HEK293 (cell line): ENCODE data around the gene WDR73.
A peak's percentile ranks its signal among the peaks of the same experiment; 100 is the strongest.

Experiments
- CTCF ChIA-PET: fragments of 350-600 bp; formaldehyde crosslinking; extraction: SDS; loops from one replicate; lab custom pipeline; 2021; ENCODE audit warnings: antibody characterized with exemption; lab: Yijun Ruan, JAX
- POLR2A ChIA-PET: fragments of 300-600 bp; formaldehyde crosslinking; extraction: SDS; loops from one replicate; lab custom pipeline; 2020; ENCODE audit warnings: antibody characterized with exemption, inconsistent platforms; lab: Yijun Ruan, JAX
- H3K27ac ChIP-seq: fragments of 200-500 bp; sonication (Bioruptor generic); 2 replicates; pipeline ENCODE4 v1.5.1; 2014; ENCODE audit warnings: low read depth, low read length, control low read depth, inconsistent platforms; ENCODE audit errors: extremely low read depth
- H3K36me3 ChIP-seq, 2 experiments: fragments of 200-500 bp in 1 of 2; sonication (Bioruptor generic) in 1 of 2; 1 replicate in 1 of 2; 2 replicates in 1 of 2; pipeline ENCODE4 v1.5.1; 2014 to 2017; ENCODE audit warnings: inconsistent platforms in 2 of 2, low read length in 2 of 2; ENCODE audit not compliant: control insufficient read depth in 2 of 2, insufficient read depth in 1 of 2
- H3K4me1 ChIP-seq: fragments of 200-500 bp; sonication (Bioruptor generic); 2 replicates; pipeline ENCODE4 v1.5.1; 2014; ENCODE audit warnings: mild to moderate bottlenecking, low read length, inconsistent platforms; ENCODE audit not compliant: control insufficient read depth, insufficient read depth
- H3K4me3 ChIP-seq: 2 replicates; pipeline ENCODE4 v1.5.1; 2011; ENCODE audit warnings: low read depth, mild to moderate bottlenecking, control low read depth, low read length, moderate library complexity
- H3K9me3 ChIP-seq: fragments of 200-500 bp; sonication (Bioruptor generic); 2 replicates; pipeline ENCODE4 v1.5.1; 2014; ENCODE audit warnings: low read depth, low read length, inconsistent platforms; ENCODE audit not compliant: control insufficient read depth, insufficient read depth
- AEBP2 ChIP-seq: fragments of 450-650 bp; formaldehyde crosslinking; IDR thresholded peaks from 2 replicates; pipeline ENCODE4 v1.5.1; 2016; ENCODE audit warnings: missing biosample characterization, missing genetic modification characterization, borderline replicate concordance
- BCL11B ChIP-seq: fragments of 450-650 bp; formaldehyde crosslinking; IDR thresholded peaks from 2 replicates; pipeline ENCODE4 v1.5.1; 2016; ENCODE audit warnings: low read depth, missing biosample characterization, missing genetic modification characterization
- CTCF ChIP-seq: fragments of 450-650 bp; formaldehyde crosslinking; IDR thresholded peaks from 2 replicates; pipeline ENCODE4 v1.5.1; 2016; ENCODE audit warnings: missing biosample characterization, missing genetic modification characterization
- GLI2 ChIP-seq: fragments of 450-650 bp; formaldehyde crosslinking; IDR thresholded peaks from 2 replicates; pipeline ENCODE4; 2017; ENCODE audit warnings: missing biosample characterization, missing genetic modification characterization, low read depth, borderline replicate concordance
- OSR2 ChIP-seq: fragments of 450-650 bp; formaldehyde crosslinking; IDR thresholded peaks from 2 replicates; pipeline ENCODE4 v1.5.1; 2016; ENCODE audit warnings: missing biosample characterization, missing genetic modification characterization
- PRDM10 ChIP-seq: fragments of 450-650 bp; formaldehyde crosslinking; IDR thresholded peaks from 2 replicates; pipeline ENCODE4 v1.5.1; 2016; ENCODE audit warnings: missing biosample characterization, missing genetic modification characterization
- SALL2 ChIP-seq: fragments of 450-650 bp; formaldehyde crosslinking; IDR thresholded peaks from 2 replicates; pipeline ENCODE4 v1.5.0; 2017; ENCODE audit warnings: missing biosample characterization, mild to moderate bottlenecking, missing genetic modification characterization, borderline replicate concordance
- SP2 ChIP-seq: fragments of 450-650 bp; formaldehyde crosslinking; IDR thresholded peaks from 2 replicates; pipeline ENCODE4 v1.5.1; 2016; ENCODE audit warnings: missing biosample characterization, missing genetic modification characterization
- YY2 ChIP-seq: fragments of 450-650 bp; formaldehyde crosslinking; IDR thresholded peaks from 2 replicates; pipeline ENCODE4 v1.5.1; 2016; ENCODE audit warnings: missing biosample characterization, missing genetic modification characterization
- ZFHX2 ChIP-seq: fragments of 450-650 bp; formaldehyde crosslinking; conservative IDR thresholded peaks from 2 replicates; pipeline ENCODE4 v1.5.1; 2016; ENCODE audit warnings: missing biosample characterization, missing genetic modification characterization
- ZNF23 ChIP-seq: fragments of 450-650 bp; formaldehyde crosslinking; IDR thresholded peaks from 2 replicates; pipeline ENCODE4 v1.5.1; 2016; ENCODE audit warnings: missing biosample characterization, missing genetic modification characterization, borderline replicate concordance
- ZNF391 ChIP-seq: fragments of 450-650 bp; formaldehyde crosslinking; IDR thresholded peaks from 2 replicates; pipeline ENCODE4 v1.5.1; 2016; ENCODE audit warnings: low read depth, missing biosample characterization, missing genetic modification characterization, borderline replicate concordance
- ZNF518A ChIP-seq: fragments of 450-650 bp; formaldehyde crosslinking; conservative IDR thresholded peaks from 2 replicates; pipeline ENCODE4 v1.5.1; 2016; ENCODE audit warnings: low read depth, missing biosample characterization, missing genetic modification characterization
- ZNF530 ChIP-seq: fragments of 450-650 bp; formaldehyde crosslinking; IDR thresholded peaks from 2 replicates; pipeline ENCODE4 v1.5.1; 2016; ENCODE audit warnings: low read depth, missing biosample characterization, missing genetic modification characterization
- ZNF549 ChIP-seq: fragments of 450-650 bp; IDR thresholded peaks from 2 replicates; pipeline ENCODE4 v1.5.1; 2018; ENCODE audit warnings: missing biosample characterization, missing genetic modification characterization, mild to moderate bottlenecking, inconsistent platforms, moderate library complexity
- ZNF555 ChIP-seq: fragments of 450-650 bp; formaldehyde crosslinking; conservative IDR thresholded peaks from 2 replicates; pipeline ENCODE4 v1.5.1; 2017; ENCODE audit warnings: missing biosample characterization, mild to moderate bottlenecking, missing genetic modification characterization, inconsistent platforms
- ZNF600 ChIP-seq: fragments of 450-650 bp; formaldehyde crosslinking; IDR thresholded peaks from 2 replicates; pipeline ENCODE4 v1.5.1; 2016; ENCODE audit warnings: missing biosample characterization, missing genetic modification characterization
- ZNF623 ChIP-seq: fragments of 450-650 bp; formaldehyde crosslinking; IDR thresholded peaks from 2 replicates; pipeline ENCODE4 v1.5.1; 2016; ENCODE audit warnings: missing biosample characterization, missing genetic modification characterization
- ZNF658 ChIP-seq: fragments of 450-650 bp; formaldehyde crosslinking; IDR thresholded peaks from 2 replicates; pipeline ENCODE4; 2016; ENCODE audit warnings: missing biosample characterization, missing genetic modification characterization
- ZNF677 ChIP-seq: fragments of 450-650 bp; IDR thresholded peaks from 2 replicates; pipeline ENCODE4 v1.5.0; 2018; ENCODE audit warnings: missing biosample characterization, mild to moderate bottlenecking, missing genetic modification characterization, moderate library complexity
- ZNF701 ChIP-seq: fragments of 450-650 bp; formaldehyde crosslinking; IDR thresholded peaks from 2 replicates; pipeline ENCODE4 v1.5.1; 2016; ENCODE audit warnings: missing biosample characterization, missing genetic modification characterization
- ZNF76 ChIP-seq: fragments of 450-650 bp; formaldehyde crosslinking; IDR thresholded peaks from 2 replicates; pipeline ENCODE4; 2016; ENCODE audit warnings: low read depth, missing biosample characterization, missing genetic modification characterization, borderline replicate concordance
- ZNF843 ChIP-seq: fragments of 450-650 bp; formaldehyde crosslinking; IDR thresholded peaks from 2 replicates; pipeline ENCODE4 v1.5.1; 2016; ENCODE audit warnings: missing biosample characterization, missing genetic modification characterization
- ZSCAN30 ChIP-seq: fragments of 450-650 bp; IDR thresholded peaks from 2 replicates; pipeline ENCODE4 v1.5.1; 2018; ENCODE audit warnings: missing biosample characterization, mild to moderate bottlenecking, missing genetic modification characterization, moderate library complexity

WDR73 gene

GRCh38 chr15:84658080-84658787 lies 4.2 kb upstream of the WDR73 start, which contains the start of gene NMB (continued):
- TF ChIP-seq OSR2 (tag by site-specific recombination) (no peak; the same call in 1 of the 2 replicates), ZSCAN30 (no peak), ZNF623 (no peak), ZNF23 (no peak), ZNF76 (tag by site-specific recombination) (no peak), SP2 (tag by site-specific recombination) (peak; percentile 59), ZNF555 (tag by site-specific recombination) (no peak), ZNF677 (tag by site-specific recombination) (no peak), CTCF (tag by site-specific recombination) (peak; percentile 92), AEBP2 (tag by site-specific recombination) (no peak)

- Histone ChIP-seq H3K9me3 (no peaks in the 10 kb centered on the region), H3K4me3 (peak overlapping the region; percentile 35), H3K36me3 (peaks cover 2 to 8% of the 10 kb centered on the region in 2 experiments; a peak in 2 of 3 replicates), H3K27ac (peak overlapping the region; percentile 46; the same call in 1 of the 2 replicates), H3K4me1 (peaks cover 14% of the 10 kb centered on the region)
- CTCF ChIA-PET: interaction anchor here (1.2 to 4.9 kb wide), 4 partner anchors 57 to 113 kb away, joined by 4 to 19 read pairs (median 4); no protein-coding TSS in a partner anchor
- POLR2A ChIA-PET: no interaction called here
- no peak for TF ChIP-seq ZFHX2
- TF ChIP-seq ZNF518A (tag by site-specific recombination): no peak
- TF ChIP-seq ZNF530 (tag by site-specific recombination): no peak
- no peak for TF ChIP-seq ZNF391 (tag by site-specific recombination)
- no peak for TF ChIP-seq ZNF677 (tag by site-specific recombination)
- no peak for TF ChIP-seq PRDM10 (tag by site-specific recombination)
- no peak for TF ChIP-seq GLI2 (tag by site-specific recombination)
- no peak for TF ChIP-seq ZNF701 (tag by site-specific recombination)
- no peak for TF ChIP-seq ZNF843 (tag by site-specific recombination)
- no peak for TF ChIP-seq YY2 (tag by site-specific recombination)
- TF ChIP-seq ZNF658: no peak
- no peak for TF ChIP-seq BCL11B (tag by site-specific recombination)
- TF ChIP-seq ZNF549 (tag by site-specific recombination): no peak
- no peak for TF ChIP-seq ZNF600 (tag by site-specific recombination)
- TF ChIP-seq SALL2 (tag by site-specific recombination): no peak
Observed at GRCh38 chr15:84657748-84658079, 3.6 kb upstream of the WDR73 start.
